ENCODE data around the gene CTBP2.

The CTBP2 gene

DNA sequence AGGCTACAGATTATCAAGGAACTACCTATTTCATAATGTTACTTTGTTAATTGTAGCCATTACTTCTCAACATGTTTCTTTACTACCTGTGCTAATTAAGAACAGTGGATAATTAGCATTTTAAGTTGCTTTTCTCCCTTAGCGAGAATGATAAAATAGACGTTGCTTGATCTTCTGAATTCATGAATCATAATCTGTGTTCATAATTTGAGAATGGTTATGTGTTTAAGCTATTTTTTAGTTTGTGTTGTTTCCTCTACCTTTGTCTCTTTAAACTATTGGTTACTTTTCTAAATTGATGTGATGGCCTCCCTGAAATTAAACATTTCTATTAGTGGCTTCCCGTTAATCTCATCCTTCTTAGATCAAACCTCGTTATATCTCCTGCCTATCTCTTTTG lies 218.5 kb downstream of the CTBP2 start, which contains the start of gene ZRANB1:
Gene ZRANB1 (plus strand): TSS at position 301 of the 400 bp plus-strand sequence. CDS start 371 bp downstream, outside the sequence.
- DNase-seq (ENCODE audit: low read depth): no peak

DNA sequence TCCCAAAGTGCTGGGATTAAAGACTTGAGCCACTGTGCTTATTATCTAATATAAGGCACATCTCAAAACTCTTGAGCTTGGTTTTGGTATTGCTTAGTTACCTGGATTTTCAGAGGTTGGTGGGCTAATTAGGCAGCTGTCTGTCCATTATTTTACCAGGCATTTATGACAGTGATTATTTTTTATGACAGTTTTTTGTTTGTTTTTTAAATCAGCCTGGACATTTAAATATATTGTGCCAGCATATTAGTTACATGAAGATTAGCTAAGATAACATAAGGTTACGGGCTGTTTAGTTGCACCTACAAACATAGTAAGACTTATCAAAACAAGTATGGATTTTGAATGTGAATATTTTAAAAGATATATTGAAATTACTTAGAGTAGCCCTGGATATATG lies 221.1 kb downstream of the CTBP2 start:
- no peak for DNase-seq (ENCODE audit: low read depth)

DNA sequence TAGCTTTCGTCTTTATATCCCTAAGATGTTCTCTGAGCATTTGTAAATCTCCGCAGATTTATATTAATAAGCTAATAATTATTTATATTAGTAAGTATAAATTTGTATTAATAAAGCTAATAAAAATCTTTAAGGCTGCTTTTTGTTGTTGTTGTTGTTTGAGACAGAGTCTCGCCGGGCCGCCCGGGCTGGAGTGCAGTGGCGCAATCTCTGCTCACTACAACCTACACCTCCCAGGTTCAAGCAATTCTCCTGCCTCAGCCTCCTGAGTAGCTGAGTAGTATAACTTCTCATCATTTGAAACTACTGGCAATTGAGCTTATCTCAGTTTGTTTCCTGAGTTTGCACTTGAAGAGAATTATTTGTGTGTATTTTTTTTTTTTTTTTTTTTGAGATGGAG lies 223.6 kb downstream of the CTBP2 start:
- DNase-seq (ENCODE audit: low read depth): no peak

DNA sequence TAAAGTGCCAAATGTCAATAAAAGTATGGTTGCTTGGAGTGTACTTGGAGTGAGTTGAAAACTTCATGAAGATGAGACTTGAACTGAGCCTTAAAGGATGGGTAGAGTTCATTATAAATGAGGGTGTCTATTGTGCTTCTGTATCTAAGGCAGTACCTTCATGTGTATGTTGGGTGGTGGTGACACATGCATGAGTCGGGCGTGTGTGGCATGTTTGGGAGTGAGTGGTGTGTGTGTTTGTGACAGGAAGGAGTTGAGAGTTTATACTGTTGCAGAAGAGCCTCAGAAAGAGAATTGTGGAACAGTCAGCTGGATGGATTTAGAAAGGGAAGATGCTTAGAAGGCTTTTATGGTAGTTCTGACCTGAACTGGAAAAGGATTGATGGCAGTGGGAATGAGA lies 224.4 kb downstream of the CTBP2 start:
- DNase-seq (ENCODE audit: low read depth): no peak
